GM21515 (cell line): ENCODE measurements around the gene HEXA.

ENCODE experiments used
- ATAC-seq: cut with Tn5 transposase; IDR thresholded peaks from one replicate; pipeline ENCODE4 v1.9.1; 2021; ENCODE audit not compliant: unreplicated experiment

The HEXA gene

GRCh38 chr15:72377331-72377730 is 1.5 kb upstream of the HEXA start:
- ATAC-seq = no peak

- ATAC-seq = peak; percentile 45
Observed at GRCh38 chr15:72375501-72375845, 341 bp downstream of the HEXA start.

- ATAC-seq = no peak
Observed at GRCh38 chr15:72372361-72372760, 3.5 kb downstream of the HEXA start.

- no peak for ATAC-seq
Observed at GRCh38 chr15:72369964-72370363, 5.8 kb downstream of the HEXA start.

- ATAC-seq = no peak
Observed at GRCh38 chr15:72368899-72369298, 6.9 kb downstream of the HEXA start.

- ATAC-seq = no peak
Observed at GRCh38 chr15:72368325-72368724, 7.5 kb downstream of the HEXA start.

- ATAC-seq = peak; percentile 90
Observed at GRCh38 chr15:72365844-72366243, 10.0 kb downstream of the HEXA start.

- ATAC-seq = no peak
Observed at GRCh38 chr15:72361176-72361575, 14.6 kb downstream of the HEXA start.

- ATAC-seq = peak; percentile 54
Observed at GRCh38 chr15:72358650-72359171, 17.1 kb downstream of the HEXA start.

- ATAC-seq = no peak
Observed at GRCh38 chr15:72358121-72358520, 17.7 kb downstream of the HEXA start.

- no peak for ATAC-seq
Observed at GRCh38 chr15:72354496-72354895, 21.3 kb downstream of the HEXA start.

GRCh38 chr15:72353266-72353665 is 22.5 kb downstream of the HEXA start:
- ATAC-seq = no peak

- no peak for ATAC-seq
Observed at GRCh38 chr15:72345806-72346205, 30.0 kb downstream of the HEXA start.

- ATAC-seq = no peak
Observed at GRCh38 chr15:72345280-72345679, 30.5 kb downstream of the HEXA start.

- no peak for ATAC-seq
Observed at GRCh38 chr15:72344602-72345001, 31.2 kb downstream of the HEXA start.

GRCh38 chr15:72342385-72342784 is 33.4 kb downstream of the HEXA start:
- ATAC-seq = no peak

GRCh38 chr15:72341361-72341760 is 34.5 kb downstream of the HEXA start:
- ATAC-seq = no peak

- no peak for ATAC-seq
Observed at GRCh38 chr15:72340366-72340765, 35.4 kb downstream of the HEXA start.

- no peak for ATAC-seq
Observed at GRCh38 chr15:72339777-72340177, 36.0 kb downstream of the HEXA start.

GRCh38 chr15:72338617-72339321 is 37.0 kb downstream of the HEXA start:
- ATAC-seq = no peak

GRCh38 chr15:72338148-72338547 is 37.7 kb downstream of the HEXA start:
- no peak for ATAC-seq

GRCh38 chr15:72334842-72335241 is 41.0 kb downstream of the HEXA start:
- ATAC-seq = no peak

GRCh38 chr15:72331021-72331420 is 44.8 kb downstream of the HEXA start:
- ATAC-seq = no peak
